GDM1 (cell line): Measurements from ENCODE around the gene RHOA.

Source experiments
- DNase-seq: peaks from one replicate; lab custom pipeline; 2025; lab: John Stamatoyannopoulos, UW

The RHOA gene

GRCh38 chr3:49411968-49412631, at the start of gene RHOA, which contains the start of gene TCTA:
Gene RHOA, minus strand, starts transcription at chr3:49411976. Its CDS starts 36,387 bp downstream, at chr3:49375589.
Gene TCTA, plus strand, starts transcription at chr3:49412423. Its CDS starts 4 bp downstream, at chr3:49412427.
- peak; percentile 99 for DNase-seq

DNA sequence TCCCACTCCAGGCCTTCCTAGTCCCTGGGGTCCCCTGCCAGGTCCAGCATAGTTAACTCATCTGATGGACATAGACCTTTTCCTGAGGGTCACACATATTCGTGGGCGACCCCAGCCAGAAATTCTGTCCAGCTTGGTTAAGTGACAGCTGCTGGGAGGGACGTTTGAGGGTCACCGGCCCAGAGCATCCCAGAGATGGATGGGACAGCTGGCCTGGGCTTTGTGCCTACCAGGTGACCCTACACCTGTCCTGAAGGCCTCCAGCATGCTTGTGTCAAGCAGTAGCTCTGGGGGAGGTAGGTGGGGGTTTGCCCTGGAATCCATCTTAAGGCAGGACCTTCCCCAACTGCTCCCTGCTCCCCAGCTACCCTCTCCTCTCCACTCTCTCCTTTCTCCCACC, 49.2 kb upstream of the RHOA start:
- no peak for DNase-seq

DNA sequence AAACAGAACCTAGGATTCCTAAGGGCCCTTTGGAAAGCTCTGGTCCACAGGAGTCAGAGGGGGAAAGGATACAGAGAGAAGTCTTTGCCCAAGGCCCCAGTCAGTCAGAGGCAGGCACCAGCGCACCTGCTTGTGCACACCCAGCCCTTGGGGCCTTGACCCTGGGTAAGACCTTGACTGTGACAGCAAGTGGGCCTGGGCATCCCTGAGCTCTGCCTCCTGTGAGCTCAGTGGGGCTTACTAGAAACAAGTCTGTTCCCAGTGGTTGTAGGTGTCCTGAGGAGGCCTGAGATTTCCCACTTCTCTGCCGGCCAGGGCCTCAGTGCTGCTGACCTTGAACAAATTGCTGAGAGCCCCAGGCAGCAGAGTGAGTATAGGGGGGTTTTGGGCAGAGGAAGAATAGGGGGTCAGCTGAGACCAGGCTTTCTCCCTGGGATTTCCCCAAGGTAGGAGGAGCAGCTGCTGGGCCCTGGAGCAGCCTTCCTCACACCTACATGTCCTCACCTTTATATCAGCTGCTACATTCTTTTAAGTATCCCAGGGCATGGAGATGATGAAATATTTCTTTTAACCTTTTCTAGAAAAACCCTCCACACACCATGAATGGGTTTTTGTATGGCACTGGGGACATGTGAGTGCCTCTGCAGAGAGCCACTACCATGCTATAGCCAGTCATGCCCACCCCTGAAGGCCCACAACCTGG, 48.6 kb upstream of the RHOA start:
- DNase-seq = no peak

GRCh38 chr3:49456466-49456865, 44.7 kb upstream of the RHOA start:
- no peak for DNase-seq

DNA sequence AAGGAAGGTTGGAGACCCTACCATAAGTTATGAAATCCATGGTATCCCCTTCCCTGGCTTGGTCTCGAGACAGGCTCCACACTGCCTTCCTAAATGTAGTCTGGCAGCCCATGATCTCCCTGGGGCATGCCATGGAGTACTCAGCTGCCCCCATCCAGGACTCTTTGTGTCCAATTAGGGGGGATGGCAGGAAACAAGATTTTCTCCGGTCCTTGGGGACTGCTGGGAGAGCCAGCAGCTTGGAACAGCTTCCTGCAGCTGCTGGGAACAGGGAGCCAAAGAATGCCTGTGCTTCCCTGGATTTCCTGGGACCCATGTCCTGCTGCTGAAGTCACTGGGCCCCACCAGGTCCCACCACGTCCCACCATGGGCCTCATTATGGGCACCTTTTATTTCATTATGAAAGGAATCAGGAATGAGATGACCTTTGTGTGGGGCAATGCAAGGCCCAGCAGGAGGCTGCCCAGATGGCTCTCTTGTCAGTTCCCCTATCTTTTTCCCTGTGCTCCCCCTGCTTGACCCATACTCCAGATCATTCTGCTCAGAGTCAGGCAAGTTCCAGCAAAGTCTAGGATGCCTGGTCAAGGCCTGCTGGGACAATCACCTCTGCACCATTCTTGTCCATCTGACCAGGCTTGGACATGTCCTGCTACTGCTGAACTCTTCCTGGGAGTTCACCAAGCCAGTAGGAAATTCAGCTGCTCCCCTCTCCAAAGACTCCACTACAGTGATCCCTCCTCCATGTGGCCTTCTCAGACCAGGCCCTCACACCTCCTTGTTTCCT, 43.3 kb upstream of the RHOA start:
- no peak for DNase-seq

GRCh38 chr3:49454458-49454857, 42.7 kb upstream of the RHOA start:
- no peak for DNase-seq

DNA sequence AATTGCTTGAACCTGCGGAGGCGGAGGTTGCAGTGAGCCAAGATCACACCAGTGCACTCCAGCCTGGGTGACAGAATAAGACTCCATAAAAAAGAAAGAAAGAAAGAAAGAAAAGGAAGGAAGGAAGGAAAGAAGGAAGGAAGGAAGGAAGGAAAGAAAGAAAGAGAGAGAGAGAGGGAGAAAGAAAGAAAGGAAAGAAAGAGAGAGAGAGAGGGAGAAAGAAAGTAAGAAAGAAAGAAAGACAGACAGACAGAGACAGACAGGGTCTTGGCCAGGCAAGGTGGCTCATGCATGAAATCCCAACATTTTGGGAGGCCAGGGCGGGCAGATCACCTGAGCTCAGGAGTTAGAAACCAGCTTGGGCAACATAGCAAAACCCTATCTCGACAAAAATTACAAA, 41.8 kb upstream of the RHOA start:
- no peak for DNase-seq

DNA sequence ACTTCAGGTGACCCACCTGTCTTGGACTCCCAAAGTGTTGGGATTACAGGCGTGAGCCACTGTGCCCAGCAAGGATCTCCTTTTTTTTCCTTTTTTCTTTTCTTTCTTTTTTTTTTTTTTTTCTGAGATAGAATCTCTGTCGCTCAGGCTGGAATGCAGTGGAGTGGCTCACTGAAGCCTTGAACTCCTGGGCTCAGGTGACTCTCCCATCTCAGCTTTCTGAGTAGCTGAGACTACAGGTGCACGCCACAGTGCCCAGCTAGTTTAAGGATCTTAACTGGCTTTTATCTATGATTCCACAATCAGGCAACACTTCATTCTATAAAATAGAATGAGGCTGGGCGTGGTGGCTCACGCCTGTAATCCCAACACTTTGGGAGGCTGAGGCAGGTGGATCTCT, 33.6 kb upstream of the RHOA start:
- DNase-seq = no peak

GRCh38 chr3:49434731-49435130, 23.0 kb upstream of the RHOA start:
- DNase-seq = no peak

GRCh38 chr3:49428752-49429080, 16.9 kb upstream of the RHOA start:
- no peak for DNase-seq

- DNase-seq = no peak
These were observed 15.8 kb upstream of the RHOA start for GRCh38 chr3:49427586-49427985.

- DNase-seq = no peak
These were observed 13.0 kb upstream of the RHOA start for GRCh38 chr3:49424816-49425215.

GRCh38 chr3:49422379-49423248, 10.8 kb upstream of the RHOA start, which contains the start of gene AMT:
Gene AMT, minus strand, starts transcription at chr3:49422473. Its CDS starts 23 bp downstream, at chr3:49422450.
- no peak for DNase-seq

DNA sequence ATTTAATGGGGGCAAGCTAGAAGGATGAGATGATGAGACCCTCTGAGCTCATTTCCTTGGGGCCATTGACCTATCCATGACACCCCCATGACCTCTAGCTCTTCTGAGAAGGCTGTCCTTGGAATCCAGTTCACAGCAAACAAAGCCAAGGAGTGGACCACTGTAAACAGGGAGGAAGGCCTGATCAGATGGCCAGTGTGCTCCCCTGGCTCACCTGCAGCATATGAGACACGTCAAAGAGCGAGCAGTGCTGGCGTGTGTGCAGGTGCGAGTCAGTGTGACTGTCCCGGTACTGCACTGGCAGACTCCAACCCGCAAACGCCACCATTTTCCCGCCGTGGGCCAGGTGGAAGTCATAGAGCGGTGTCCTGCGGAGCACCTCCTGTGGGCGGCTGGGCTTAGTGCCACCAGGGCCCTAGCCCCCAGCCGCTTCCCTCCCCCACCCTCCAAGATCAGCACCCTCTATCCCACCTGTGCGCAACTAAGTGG, 10.2 kb upstream of the RHOA start:
- no peak for DNase-seq

DNA sequence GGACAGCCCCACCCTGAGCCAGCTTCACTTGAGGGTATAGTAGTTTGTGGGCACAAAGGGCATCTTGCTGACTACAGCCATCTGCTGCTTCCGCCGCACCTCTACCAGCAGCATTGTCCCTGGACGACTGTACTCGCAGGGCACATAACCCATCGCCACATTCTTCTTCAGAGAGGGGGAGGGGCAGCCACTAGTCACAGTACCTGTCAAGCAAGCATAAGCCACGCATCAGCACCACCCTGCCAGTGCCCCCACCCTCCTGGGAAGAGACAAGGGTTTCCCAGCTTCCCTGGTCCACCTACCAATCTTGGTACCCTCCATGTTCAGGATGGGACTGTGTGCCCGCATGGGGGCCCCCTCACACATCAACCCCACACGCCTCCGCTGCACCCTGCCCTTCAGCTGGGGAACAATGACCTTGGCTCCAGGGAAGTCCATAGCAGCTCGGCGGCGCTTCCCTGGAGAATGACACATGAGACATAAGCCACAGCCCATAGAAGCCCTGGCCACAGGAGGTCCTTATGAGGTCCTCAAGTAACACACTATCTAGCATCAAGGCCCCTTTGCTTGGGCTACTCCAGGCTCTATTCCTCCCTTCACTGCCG, 5.8 kb upstream of the RHOA start:
- DNase-seq = no peak

DNA sequence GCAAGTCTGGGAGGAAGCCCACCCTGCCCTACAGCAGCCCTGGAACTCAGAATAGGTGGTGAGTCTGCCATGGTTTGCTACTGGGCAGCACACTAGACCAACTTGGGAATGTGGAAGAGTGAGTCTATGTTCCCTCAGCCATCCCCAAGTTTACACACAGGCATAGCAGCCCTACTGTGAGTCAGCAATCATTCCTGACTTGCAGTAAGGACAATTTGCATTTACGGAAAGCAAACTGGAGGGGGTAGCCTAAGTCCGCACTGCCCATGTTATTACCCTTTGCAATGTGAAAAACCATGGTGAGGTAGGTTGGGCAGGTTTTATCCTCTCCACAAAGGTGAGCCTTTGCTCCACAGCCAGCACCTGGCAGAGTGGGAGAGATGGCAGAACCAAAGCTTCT, 5.1 kb upstream of the RHOA start:
- no peak for DNase-seq

GRCh38 chr3:49415931-49416601, 4.3 kb upstream of the RHOA start:
- DNase-seq = peak; percentile 66

- no peak for DNase-seq
These were observed 3.0 kb upstream of the RHOA start for GRCh38 chr3:49414753-49415152.

DNA sequence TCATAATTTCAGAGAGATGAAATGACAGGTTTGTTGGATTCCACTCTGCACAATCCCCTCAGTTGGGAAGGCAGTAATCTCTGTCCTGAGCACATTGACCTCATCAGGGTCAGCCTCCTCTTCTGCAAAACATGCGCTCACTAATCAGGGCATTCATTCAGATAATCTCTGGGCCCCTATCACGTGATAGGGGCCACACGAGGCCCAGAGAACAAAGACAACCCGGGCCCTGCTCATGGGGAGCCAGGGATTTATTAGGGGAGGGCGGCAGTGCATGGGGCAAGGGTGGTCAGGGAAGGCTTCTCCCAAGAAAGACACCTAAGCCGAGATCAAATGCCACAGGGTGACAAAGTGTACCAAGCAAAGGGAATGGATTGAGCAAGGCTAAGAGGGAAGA, 1.6 kb upstream of the RHOA start:
- no peak for DNase-seq

GRCh38 chr3:49412632-49413337, 1.0 kb upstream of the RHOA start:
- DNase-seq = no peak
